VCaP (cell line): ENCODE data around the gene KCNC2.

ENCODE experiments used
- H3K27ac ChIP-seq: fragments of 450-650 bp; 2 replicates; pipeline ENCODE4 v1.5.1; 2017
- TF ChIP-seq, protein P1 (sequence below): fragments of 450-650 bp; conservative IDR thresholded peaks from 2 replicates; pipeline ENCODE4 v1.5.1; 2017; ENCODE audit warnings: mild to moderate bottlenecking, moderate library complexity

Gene KCNC2

DNA sequence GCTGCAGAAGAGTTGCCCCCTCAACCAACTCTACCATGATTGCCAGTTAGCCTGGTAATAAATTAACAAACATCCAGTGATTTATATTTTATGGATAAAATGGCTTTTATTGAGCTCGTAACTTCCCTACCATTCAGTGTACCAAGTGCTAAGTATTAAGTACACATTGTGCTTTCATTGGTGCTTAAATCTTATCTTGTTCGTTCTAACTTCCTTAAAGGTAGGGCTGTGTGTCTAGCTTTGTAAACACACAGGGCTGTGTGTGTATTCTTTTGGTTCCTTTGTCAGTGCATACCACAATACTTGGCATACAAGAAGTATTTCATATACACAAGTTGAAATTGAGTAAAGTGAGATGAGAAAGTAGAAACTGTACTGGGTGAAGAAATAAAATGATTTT, 80.4 kb downstream of the KCNC2 start:
- TF ChIP-seq, protein P1, sequence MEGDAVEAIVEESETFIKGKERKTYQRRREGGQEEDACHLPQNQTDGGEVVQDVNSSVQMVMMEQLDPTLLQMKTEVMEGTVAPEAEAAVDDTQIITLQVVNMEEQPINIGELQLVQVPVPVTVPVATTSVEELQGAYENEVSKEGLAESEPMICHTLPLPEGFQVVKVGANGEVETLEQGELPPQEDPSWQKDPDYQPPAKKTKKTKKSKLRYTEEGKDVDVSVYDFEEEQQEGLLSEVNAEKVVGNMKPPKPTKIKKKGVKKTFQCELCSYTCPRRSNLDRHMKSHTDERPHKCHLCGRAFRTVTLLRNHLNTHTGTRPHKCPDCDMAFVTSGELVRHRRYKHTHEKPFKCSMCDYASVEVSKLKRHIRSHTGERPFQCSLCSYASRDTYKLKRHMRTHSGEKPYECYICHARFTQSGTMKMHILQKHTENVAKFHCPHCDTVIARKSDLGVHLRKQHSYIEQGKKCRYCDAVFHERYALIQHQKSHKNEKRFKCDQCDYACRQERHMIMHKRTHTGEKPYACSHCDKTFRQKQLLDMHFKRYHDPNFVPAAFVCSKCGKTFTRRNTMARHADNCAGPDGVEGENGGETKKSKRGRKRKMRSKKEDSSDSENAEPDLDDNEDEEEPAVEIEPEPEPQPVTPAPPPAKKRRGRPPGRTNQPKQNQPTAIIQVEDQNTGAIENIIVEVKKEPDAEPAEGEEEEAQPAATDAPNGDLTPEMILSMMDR: no peak
- H3K27ac ChIP-seq: peak overlapping the region; percentile 44

DNA sequence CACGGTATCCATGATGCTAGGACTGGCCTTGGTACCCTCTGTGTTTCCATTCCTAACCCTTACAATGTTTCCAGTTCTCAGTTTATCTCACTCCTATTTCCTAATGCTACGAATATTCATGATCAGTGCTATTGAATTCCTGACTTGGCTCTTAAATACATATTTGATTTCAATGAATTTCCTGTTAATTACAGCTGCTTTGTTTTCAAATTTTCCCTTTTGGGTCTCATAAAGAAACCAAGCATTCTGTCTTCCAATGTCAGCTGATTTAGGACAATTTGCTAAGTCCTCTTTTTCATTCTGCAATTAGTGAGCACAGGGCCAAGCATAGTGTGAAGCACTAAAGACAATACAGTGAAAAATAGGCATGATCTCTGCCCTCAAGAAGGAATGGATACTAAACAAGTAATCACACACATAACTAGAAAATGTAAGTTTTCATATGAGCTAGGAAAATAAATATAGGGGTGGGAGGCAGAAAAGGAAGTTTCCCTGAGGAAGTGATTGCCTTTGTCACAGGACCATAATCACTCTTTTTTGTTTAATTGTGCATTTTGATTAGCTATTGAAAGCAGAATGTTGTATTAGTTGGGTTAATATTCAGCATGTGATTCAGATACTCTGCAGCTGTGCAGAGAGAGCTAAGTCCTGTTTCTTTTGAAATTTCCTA, 88.5 kb downstream of the KCNC2 start:
- H3K27ac ChIP-seq: no peak overlapping the region
- TF ChIP-seq, protein P1: no peak

DNA sequence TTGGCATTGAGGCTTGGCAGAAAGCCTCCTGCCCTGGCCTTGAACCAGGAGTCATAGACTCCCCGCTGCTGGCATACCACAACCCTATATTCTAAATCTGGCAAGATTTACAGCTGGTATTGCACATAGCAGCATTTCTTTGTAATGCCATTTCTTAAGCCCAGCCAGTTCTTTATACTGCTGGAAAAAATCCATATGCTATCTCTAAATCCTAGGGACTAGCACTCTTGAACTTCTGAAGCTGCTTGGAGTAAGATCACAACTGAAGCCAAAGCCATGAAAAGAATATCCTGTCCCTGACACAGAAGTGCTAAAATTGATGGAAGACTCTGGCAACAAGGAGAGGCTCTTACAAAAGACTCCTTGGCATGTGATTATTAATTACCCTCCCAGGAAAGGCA, 89.3 kb downstream of the KCNC2 start:
- TF ChIP-seq, protein P1: no peak
- H3K27ac ChIP-seq: no peak overlapping the region

DNA sequence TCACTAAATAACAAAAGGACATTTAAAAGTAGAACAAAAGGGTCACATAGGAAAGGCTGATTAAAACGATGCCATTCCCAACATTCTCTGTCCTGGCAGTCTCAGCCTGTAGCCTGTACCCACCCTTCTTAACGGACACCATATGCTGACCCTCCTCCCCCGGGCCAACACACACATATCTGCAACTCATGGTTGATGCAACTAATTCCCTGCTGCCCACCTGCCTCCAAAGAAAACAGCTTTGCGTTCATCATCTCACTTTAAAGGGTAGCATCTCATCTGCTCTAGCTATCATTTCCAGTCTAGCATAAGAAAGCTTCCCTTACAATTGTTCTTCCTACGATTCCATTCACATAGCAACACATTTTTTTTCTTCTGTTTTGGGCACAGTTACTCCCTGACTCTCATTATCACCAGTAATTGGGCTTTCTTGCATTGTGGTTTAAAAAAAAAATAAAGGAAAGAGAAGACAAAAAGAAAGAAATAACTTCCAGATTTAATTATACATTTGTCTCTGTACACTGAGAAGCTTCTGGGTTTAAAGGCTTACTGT, 92.9 kb downstream of the KCNC2 start:
- H3K27ac ChIP-seq: no peak overlapping the region
- TF ChIP-seq, protein P1: no peak

DNA sequence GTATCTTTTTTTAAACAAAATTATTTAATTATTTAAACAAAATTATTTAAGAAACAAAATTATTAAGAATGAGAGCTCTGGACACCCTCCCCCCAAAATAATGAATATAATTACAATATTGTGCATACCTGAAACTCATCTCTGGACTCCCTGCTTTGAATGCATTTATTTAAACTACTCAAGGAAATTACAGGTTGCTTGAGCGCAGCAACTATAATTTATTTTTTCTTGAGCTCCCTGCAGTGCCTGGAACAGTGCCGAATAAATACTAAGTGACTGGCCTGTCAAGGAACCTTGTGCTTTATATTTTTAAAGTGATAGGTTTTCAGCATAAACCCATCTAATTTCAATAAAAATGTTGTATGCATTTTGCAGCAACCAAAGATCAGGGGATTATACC, 93.9 kb downstream of the KCNC2 start:
- TF ChIP-seq, protein P1: no peak
- no peak overlapping the region for H3K27ac ChIP-seq

DNA sequence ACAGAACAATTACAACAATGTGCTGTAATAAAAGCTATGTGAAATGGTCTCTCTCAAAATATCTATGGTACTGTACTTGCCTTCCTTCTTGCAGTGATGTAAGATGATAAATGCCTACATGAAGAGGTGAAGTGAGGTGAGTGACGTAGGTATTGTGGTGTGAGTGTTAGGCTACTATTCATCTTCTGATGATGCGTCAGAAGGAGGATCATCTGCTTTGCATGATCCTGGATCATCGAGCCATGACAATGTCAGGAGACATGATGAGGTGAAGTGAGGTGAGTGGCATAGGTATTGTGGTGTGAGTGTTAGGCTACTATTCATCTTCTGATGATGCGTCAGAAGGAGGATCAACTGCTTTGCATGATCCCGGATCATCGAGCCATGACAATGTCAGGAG, 105.8 kb downstream of the KCNC2 start:
- TF ChIP-seq, protein P1: no peak
- H3K27ac ChIP-seq: no peak overlapping the region

DNA sequence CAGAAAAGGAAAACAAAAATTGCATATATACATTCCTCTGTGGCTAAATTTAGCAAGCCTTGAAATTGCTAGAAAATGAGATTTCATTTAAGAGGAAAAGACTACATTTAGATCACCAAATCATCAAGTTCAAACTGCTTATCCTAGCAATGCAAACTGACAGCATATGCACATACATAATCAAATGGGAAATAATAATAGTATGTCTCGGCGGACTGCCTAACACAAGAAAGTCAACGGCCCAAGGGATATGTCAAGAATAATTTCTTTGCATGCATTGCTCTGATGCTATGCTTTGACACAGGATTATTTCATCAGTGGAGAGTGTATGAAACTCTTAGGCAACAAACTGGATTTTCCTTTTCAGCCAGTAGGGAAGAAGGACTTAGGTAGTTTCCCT, 107.9 kb downstream of the KCNC2 start:
- H3K27ac ChIP-seq: no peak overlapping the region
- TF ChIP-seq, protein P1: no peak
